SH-SY5Y (cell line): Measurements from ENCODE around the gene TENT4B.

Source experiments
- GATA2 ChIP-seq: IDR thresholded peaks from 2 replicates; pipeline ENCODE4 v1.6.1; 2011; ENCODE audit warnings: mild to moderate bottlenecking, low read depth, low read length
- GATA3 ChIP-seq: IDR thresholded peaks from 2 replicates; pipeline ENCODE4 v1.6.1; 2011; ENCODE audit warnings: low read depth, mild to moderate bottlenecking, low read length, moderate library complexity

- TF ChIP-seq GATA2 (no peak), GATA3 (no peak)
Observed at GRCh38 chr16:50252874-50253513, 99.9 kb downstream of the TENT4B start.
